Lung (tissue), 12 donors: ENCODE measurements around the gene PLEKHF1. TPM values are rescaled to one million over a fixed set of nuclear protein-coding genes. Genes with fewer than 3 reads are reported as not detected.

Source experiments
- ATAC-seq: fragments of 200-7000 bp; cut with Tn5 transposase; one replicate; pipeline ENCODE4 v1.9.1; 2020; ENCODE audit warnings: moderate number of reproducible peaks; ENCODE audit not compliant: insufficient read depth, low FRiP score
- DNase-seq, 3 donors: peaks; one replicate each; pipeline ENCODE4 v3.0.0-alpha.2; 2013 to 2017
- H3K27ac ChIP-seq, 2 donors: one replicate each; pipeline ENCODE4 v1.5.1; 2013; ENCODE audit warnings: mild to moderate bottlenecking in 2 of 2, moderate library complexity in 2 of 2, control low read depth in 1 of 2, inconsistent platforms in 1 of 2, low read depth in 1 of 2, low read length in 1 of 2
- H3K27me3 ChIP-seq, 3 donors: one replicate each; pipeline ENCODE4 v1.5.1; 2013; ENCODE audit warnings: low read length in 2 of 3; ENCODE audit not compliant: control insufficient read depth in 3 of 3, insufficient read depth in 3 of 3
- H3K36me3 ChIP-seq, 4 donors: one replicate each; pipeline ENCODE4 v1.5.1; 2013; ENCODE audit warnings: low read length in 4 of 4, mild to moderate bottlenecking in 1 of 4, moderate library complexity in 1 of 4; ENCODE audit not compliant: control insufficient read depth in 4 of 4, insufficient read depth in 4 of 4
- H3K4me1 ChIP-seq, 5 donors: one replicate each; pipeline ENCODE4 v1.5.1; 2013; ENCODE audit warnings: low read length in 5 of 5, mild to moderate bottlenecking in 2 of 5, moderate library complexity in 1 of 5; ENCODE audit not compliant: control insufficient read depth in 5 of 5, insufficient read depth in 5 of 5
- H3K4me3 ChIP-seq: one replicate; pipeline ENCODE4 v1.5.1; 2013; ENCODE audit warnings: mild to moderate bottlenecking, control low read depth, moderate library complexity
- H3K9ac ChIP-seq, 2 donors: one replicate each; pipeline ENCODE4 v1.5.1; 2013; ENCODE audit warnings: low read length in 2 of 2, control low read depth in 1 of 2; ENCODE audit not compliant: insufficient read depth in 1 of 2
- H3K9me3 ChIP-seq, 4 donors: one replicate each; pipeline ENCODE4 v1.5.1; 2013; ENCODE audit warnings: low read length in 3 of 4, mild to moderate bottlenecking in 1 of 4, moderate library complexity in 1 of 4; ENCODE audit not compliant: control insufficient read depth in 4 of 4, insufficient read depth in 3 of 4
- WGBS, 2 donors: extraction: QIAGEN DNeasy Blood & Tissue Kit; methylation state at CpG; one replicate each; pipeline ENCODE4 v1.1.7; 2013; 5-methylcytosine and 5-hydroxymethylcytosine counted together
- polyA plus RNA-seq, 2 donors: library from polyadenylated mRNA; stranded (reverse); fragments of 200-250 nt; gene quantifications; one replicate each; pipeline ENCODE4 v1.2.1, GENCODE V29; 2013
- total RNA-seq, 2 donors: library from RNA; depleted of rRNA in 1 of 2; stranded (reverse); fragments of >200 nt in 1 of 2; gene quantifications; one replicate each; pipeline ENCODE4 v1.2.1, GENCODE V29; 2014 to 2021
- TF ChIP-seq, protein P1 (sequence below): IDR thresholded peaks from 2 replicates; pipeline ENCODE4 v1.5.1; 2012; ENCODE audit warnings: mild to moderate bottlenecking; ENCODE audit errors: control extremely low read depth, extremely low read depth
- donor health status: control.
- donor health status: control.
- donor health status: Bipolar disorder and iron deficiency.
- donor health status: healthy.
- donor health status: DM: yes; HTN: yes; CAD: no.

Gene PLEKHF1
- total and polyA plus RNA-seq, 4 donors, result 5.7 to 13.2 (median 10.4) TPM

DNA sequence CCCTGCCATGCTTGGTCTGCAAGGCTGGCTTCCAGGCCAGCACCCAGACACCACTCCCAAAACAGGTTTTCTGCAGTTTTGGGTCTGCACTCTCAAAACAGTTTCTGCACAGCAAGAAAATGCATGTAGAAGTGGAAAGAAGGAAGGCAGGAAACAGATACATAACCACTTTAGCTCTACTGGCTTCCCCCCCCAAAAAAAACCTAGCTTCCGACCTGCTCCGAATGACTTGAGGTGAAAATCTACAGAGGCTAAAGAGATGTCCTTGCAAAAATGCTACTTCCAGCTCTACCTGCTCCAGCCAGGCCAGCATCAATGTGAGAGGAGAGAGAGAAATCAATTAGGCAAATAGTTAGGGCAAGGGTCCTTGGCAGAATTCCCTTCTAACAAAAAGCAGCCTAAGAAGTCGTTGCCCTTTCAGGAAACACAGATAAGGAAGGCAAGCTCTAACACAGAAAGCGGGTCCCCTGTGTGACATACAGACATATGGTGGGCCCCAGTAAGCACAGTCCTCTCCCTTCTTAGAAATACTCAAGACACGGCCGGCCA lies 46.4 kb downstream of the PLEKHF1 start:
- WGBS, 2 donors, result 51 to 68% methylated on average over 6 of the region's 6 CpGs
- Histone ChIP-seq H3K36me3 (peaks cover 0 to 12% (median under 1%) of the 10 kb centered on the region in 4 donors), H3K4me3 (no peak overlapping the region), H3K27me3 (no peaks in the 10 kb centered on the region), H3K9me3 (no peaks in the 10 kb centered on the region), H3K27ac (no peak overlapping the region), H3K9ac (no peak overlapping the region), H3K4me1 (peaks cover 4 to 11% (median 9%) of the 10 kb centered on the region in 5 donors)
- TF ChIP-seq, protein P1, sequence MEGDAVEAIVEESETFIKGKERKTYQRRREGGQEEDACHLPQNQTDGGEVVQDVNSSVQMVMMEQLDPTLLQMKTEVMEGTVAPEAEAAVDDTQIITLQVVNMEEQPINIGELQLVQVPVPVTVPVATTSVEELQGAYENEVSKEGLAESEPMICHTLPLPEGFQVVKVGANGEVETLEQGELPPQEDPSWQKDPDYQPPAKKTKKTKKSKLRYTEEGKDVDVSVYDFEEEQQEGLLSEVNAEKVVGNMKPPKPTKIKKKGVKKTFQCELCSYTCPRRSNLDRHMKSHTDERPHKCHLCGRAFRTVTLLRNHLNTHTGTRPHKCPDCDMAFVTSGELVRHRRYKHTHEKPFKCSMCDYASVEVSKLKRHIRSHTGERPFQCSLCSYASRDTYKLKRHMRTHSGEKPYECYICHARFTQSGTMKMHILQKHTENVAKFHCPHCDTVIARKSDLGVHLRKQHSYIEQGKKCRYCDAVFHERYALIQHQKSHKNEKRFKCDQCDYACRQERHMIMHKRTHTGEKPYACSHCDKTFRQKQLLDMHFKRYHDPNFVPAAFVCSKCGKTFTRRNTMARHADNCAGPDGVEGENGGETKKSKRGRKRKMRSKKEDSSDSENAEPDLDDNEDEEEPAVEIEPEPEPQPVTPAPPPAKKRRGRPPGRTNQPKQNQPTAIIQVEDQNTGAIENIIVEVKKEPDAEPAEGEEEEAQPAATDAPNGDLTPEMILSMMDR, result no peak
- no peak for ATAC-seq
- no peak for DNase-seq

DNA sequence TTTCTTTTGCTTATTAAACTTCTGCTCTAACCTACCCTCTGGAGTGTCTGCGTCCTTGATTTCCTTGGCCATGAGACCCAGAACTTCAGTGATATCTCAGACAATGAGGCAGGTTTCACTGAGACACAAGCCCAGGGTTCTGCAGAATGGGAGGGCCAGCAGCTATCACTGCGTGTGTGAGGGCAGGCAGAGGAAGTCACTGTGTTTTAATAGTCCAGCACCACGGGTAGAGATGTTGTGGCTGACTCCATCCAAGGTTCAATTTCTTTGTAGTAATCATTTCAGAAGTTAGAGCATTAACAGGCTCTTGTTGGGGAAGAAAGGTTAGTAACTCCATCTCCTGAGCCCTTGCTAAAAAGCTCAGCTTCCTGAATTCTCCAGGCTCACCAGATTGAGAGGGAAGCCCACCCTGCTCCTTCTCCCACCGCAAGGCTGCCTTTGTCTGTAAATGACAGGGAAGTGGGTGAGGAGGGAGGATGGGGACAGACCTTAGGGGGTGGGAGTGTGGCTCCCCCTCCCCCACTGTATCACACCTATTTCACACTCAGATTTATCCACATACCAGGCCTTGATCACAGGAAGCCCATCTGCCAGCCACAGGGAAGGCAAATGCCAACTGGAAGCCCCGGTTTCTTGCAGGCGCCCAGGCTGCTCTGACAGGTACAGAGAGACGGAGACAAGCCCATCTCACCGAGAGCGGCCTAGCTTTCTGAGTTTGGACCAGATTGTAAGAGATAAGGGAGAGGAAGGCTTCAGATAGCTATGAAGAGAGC lies 47.7 kb downstream of the PLEKHF1 start:
- no peaks in the 10 kb centered on the region for H3K27me3 ChIP-seq
- DNase-seq (no peak), ATAC-seq (no peak)
- H3K27ac ChIP-seq, result no peak overlapping the region
- H3K36me3 ChIP-seq, result peaks cover 0 to 8% (median 0%) of the 10 kb centered on the region in 4 donors
- TF ChIP-seq, protein P1, result no peak
- 69 to 70% methylated on average over 9 of the region's 9 CpGs for WGBS, 2 donors
- H3K4me1 ChIP-seq, result peaks cover 4 to 12% (median 9%) of the 10 kb centered on the region in 5 donors
- no peak overlapping the region for H3K4me3 ChIP-seq
- no peak overlapping the region for H3K9ac ChIP-seq
- H3K9me3 ChIP-seq, result no peaks in the 10 kb centered on the region

GRCh38 chr19:29714371-29714952 lies 49.2 kb downstream of the PLEKHF1 start:
- 24 to 46% methylated on average over 11 to 15 of the region's 15 CpGs for WGBS, 2 donors
- Histone ChIP-seq H3K4me3 (peak overlapping the region; percentile 71), H3K9me3 (no peaks in the 10 kb centered on the region), H3K36me3 (peaks cover 0 to 4% (median 0%) of the 10 kb centered on the region in 4 donors), H3K27ac (peak overlapping the region; percentile 84 to 99), H3K27me3 (no peaks in the 10 kb centered on the region), H3K4me1 (peaks cover 4 to 12% (median 9%) of the 10 kb centered on the region in 5 donors), H3K9ac (peak overlapping the region; percentile 71 to 73)
- TF ChIP-seq, protein P1, result no peak
- DNase-seq (no peak), ATAC-seq (peak; percentile 10)
